ENCODE data around the gene TPX2.

DNA sequence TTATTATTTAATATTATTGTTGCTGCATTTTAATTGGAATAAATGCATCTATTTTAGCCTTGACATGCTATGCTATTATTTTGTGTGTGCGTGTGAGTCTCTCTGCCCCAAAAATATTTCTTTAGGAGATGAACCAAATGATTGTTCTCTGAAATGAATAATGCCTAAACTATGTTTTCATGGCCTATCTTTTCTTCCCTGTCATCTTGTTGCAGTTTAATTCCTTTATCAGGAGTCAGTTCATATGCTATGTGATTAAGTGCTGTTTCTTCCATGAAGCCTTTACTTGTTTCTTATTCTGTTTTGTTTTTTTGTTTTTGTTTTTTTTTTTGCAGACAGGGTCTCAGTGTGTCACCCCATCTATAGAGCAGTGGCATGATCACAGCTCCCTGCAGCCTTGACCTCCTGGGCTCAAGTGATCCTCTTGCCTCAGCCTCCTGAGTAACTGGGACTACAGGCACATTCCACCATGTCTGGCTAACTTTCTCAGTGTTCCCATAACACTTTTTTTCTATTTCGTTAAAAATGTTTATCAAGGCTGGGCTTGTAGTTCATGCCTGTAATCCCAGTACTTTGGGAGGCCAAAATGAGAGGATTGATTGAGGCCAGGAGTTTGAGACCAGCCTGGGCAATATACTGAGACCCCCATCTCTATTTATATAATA, 25.7 kb downstream of the TPX2 start:
- TF ChIP-seq ZNF354C (tag by site-specific recombination; IDR thresholded peaks at IDR 0.05; ENCODE audit: borderline replicate concordance, low read depth) (no peak), TRIM28 (IDR thresholded peaks at IDR 0.05; ENCODE audit: borderline replicate concordance, low read length) (no peak), RBAK (tag by site-specific recombination; IDR thresholded peaks at IDR 0.05) (no peak), ZNF701 (tag by site-specific recombination; IDR thresholded peaks at IDR 0.05) (no peak), ZBTB21 (tag by site-specific recombination; IDR thresholded peaks at IDR 0.05) (no peak), ZNF510 (tag by site-specific recombination; IDR thresholded peaks at IDR 0.05; ENCODE audit: insufficient replicate concordance) (no peak), ZNF404 (tag by site-specific recombination; IDR thresholded peaks at IDR 0.05) (no peak)
- TF ChIP-seq, protein P1, sequence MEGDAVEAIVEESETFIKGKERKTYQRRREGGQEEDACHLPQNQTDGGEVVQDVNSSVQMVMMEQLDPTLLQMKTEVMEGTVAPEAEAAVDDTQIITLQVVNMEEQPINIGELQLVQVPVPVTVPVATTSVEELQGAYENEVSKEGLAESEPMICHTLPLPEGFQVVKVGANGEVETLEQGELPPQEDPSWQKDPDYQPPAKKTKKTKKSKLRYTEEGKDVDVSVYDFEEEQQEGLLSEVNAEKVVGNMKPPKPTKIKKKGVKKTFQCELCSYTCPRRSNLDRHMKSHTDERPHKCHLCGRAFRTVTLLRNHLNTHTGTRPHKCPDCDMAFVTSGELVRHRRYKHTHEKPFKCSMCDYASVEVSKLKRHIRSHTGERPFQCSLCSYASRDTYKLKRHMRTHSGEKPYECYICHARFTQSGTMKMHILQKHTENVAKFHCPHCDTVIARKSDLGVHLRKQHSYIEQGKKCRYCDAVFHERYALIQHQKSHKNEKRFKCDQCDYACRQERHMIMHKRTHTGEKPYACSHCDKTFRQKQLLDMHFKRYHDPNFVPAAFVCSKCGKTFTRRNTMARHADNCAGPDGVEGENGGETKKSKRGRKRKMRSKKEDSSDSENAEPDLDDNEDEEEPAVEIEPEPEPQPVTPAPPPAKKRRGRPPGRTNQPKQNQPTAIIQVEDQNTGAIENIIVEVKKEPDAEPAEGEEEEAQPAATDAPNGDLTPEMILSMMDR (tag by site-specific recombination; IDR thresholded peaks at IDR 0.05) = no peak
- TF ChIP-seq, protein P2, sequence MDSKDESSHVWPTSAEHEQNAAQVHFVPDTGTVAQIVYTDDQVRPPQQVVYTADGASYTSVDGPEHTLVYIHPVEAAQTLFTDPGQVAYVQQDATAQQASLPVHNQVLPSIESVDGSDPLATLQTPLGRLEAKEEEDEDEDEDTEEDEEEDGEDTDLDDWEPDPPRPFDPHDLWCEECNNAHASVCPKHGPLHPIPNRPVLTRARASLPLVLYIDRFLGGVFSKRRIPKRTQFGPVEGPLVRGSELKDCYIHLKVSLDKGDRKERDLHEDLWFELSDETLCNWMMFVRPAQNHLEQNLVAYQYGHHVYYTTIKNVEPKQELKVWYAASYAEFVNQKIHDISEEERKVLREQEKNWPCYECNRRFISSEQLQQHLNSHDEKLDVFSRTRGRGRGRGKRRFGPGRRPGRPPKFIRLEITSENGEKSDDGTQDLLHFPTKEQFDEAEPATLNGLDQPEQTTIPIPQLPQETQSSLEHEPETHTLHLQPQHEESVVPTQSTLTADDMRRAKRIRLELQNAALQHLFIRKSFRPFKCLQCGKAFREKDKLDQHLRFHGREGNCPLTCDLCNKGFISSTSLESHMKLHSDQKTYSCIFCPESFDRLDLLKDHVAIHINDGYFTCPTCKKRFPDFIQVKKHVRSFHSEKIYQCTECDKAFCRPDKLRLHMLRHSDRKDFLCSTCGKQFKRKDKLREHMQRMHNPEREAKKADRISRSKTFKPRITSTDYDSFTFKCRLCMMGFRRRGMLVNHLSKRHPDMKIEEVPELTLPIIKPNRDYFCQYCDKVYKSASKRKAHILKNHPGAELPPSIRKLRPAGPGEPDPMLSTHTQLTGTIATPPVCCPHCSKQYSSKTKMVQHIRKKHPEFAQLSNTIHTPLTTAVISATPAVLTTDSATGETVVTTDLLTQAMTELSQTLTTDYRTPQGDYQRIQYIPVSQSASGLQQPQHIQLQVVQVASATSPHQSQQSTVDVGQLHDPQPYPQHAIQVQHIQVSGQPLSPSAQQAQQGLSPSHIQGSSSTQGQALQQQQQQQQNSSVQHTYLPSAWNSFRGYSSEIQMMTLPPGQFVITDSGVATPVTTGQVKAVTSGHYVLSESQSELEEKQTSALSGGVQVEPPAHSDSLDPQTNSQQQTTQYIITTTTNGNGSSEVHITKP (tag by site-specific recombination; IDR thresholded peaks at IDR 0.05) = no peak
- TF ChIP-seq, protein P3, sequence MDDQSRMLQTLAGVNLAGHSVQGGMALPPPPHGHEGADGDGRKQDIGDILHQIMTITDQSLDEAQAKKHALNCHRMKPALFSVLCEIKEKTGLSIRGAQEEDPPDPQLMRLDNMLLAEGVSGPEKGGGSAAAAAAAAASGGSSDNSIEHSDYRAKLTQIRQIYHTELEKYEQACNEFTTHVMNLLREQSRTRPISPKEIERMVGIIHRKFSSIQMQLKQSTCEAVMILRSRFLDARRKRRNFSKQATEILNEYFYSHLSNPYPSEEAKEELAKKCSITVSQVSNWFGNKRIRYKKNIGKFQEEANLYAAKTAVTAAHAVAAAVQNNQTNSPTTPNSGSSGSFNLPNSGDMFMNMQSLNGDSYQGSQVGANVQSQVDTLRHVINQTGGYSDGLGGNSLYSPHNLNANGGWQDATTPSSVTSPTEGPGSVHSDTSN (CRISPR knock-in tag; IDR thresholded peaks at IDR 0.05) = no peak
- TF ChIP-seq, protein P4, sequence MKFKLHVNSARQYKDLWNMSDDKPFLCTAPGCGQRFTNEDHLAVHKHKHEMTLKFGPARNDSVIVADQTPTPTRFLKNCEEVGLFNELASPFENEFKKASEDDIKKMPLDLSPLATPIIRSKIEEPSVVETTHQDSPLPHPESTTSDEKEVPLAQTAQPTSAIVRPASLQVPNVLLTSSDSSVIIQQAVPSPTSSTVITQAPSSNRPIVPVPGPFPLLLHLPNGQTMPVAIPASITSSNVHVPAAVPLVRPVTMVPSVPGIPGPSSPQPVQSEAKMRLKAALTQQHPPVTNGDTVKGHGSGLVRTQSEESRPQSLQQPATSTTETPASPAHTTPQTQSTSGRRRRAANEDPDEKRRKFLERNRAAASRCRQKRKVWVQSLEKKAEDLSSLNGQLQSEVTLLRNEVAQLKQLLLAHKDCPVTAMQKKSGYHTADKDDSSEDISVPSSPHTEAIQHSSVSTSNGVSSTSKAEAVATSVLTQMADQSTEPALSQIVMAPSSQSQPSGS (tag by site-specific recombination; IDR thresholded peaks at IDR 0.05; ENCODE audit: low read depth) = no peak
- TF ChIP-seq, protein P5, sequence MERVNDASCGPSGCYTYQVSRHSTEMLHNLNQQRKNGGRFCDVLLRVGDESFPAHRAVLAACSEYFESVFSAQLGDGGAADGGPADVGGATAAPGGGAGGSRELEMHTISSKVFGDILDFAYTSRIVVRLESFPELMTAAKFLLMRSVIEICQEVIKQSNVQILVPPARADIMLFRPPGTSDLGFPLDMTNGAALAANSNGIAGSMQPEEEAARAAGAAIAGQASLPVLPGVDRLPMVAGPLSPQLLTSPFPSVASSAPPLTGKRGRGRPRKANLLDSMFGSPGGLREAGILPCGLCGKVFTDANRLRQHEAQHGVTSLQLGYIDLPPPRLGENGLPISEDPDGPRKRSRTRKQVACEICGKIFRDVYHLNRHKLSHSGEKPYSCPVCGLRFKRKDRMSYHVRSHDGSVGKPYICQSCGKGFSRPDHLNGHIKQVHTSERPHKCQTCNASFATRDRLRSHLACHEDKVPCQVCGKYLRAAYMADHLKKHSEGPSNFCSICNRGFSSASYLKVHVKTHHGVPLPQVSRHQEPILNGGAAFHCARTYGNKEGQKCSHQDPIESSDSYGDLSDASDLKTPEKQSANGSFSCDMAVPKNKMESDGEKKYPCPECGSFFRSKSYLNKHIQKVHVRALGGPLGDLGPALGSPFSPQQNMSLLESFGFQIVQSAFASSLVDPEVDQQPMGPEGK (tag by site-specific recombination; IDR thresholded peaks at IDR 0.05) = no peak
- TF ChIP-seq, protein P6, sequence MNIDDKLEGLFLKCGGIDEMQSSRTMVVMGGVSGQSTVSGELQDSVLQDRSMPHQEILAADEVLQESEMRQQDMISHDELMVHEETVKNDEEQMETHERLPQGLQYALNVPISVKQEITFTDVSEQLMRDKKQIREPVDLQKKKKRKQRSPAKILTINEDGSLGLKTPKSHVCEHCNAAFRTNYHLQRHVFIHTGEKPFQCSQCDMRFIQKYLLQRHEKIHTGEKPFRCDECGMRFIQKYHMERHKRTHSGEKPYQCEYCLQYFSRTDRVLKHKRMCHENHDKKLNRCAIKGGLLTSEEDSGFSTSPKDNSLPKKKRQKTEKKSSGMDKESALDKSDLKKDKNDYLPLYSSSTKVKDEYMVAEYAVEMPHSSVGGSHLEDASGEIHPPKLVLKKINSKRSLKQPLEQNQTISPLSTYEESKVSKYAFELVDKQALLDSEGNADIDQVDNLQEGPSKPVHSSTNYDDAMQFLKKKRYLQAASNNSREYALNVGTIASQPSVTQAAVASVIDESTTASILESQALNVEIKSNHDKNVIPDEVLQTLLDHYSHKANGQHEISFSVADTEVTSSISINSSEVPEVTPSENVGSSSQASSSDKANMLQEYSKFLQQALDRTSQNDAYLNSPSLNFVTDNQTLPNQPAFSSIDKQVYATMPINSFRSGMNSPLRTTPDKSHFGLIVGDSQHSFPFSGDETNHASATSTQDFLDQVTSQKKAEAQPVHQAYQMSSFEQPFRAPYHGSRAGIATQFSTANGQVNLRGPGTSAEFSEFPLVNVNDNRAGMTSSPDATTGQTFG (tag by site-specific recombination; IDR thresholded peaks at IDR 0.05; ENCODE audit: borderline replicate concordance) = no peak
- TF ChIP-seq, protein P7, sequence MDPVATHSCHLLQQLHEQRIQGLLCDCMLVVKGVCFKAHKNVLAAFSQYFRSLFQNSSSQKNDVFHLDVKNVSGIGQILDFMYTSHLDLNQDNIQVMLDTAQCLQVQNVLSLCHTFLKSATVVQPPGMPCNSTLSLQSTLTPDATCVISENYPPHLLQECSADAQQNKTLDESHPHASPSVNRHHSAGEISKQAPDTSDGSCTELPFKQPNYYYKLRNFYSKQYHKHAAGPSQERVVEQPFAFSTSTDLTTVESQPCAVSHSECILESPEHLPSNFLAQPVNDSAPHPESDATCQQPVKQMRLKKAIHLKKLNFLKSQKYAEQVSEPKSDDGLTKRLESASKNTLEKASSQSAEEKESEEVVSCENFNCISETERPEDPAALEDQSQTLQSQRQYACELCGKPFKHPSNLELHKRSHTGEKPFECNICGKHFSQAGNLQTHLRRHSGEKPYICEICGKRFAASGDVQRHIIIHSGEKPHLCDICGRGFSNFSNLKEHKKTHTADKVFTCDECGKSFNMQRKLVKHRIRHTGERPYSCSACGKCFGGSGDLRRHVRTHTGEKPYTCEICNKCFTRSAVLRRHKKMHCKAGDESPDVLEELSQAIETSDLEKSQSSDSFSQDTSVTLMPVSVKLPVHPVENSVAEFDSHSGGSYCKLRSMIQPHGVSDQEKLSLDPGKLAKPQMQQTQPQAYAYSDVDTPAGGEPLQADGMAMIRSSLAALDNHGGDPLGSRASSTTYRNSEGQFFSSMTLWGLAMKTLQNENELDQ (tag by site-specific recombination; IDR thresholded peaks at IDR 0.05; ENCODE audit: low read depth) = no peak
